Ecto neural progenitor cell (in vitro differentiated cells): ENCODE results near the gene ZSCAN5B.
"Not testable (repeated sequence)": the region's sequence is repeated elsewhere in the genome, so short reads cannot be mapped to it uniquely, and the experiment has no call there.

ENCODE experiments used
- DNase-seq: peaks from one replicate; pipeline ENCODE4 v3.0.0-alpha.2; 2018; ENCODE audit warnings: low spot score

ZSCAN5B gene

GRCh38 chr19:56176310-56176709 lies 21.3 kb downstream of the ZSCAN5B start:
- DNase-seq, result not testable (repeated sequence)

GRCh38 chr19:56175861-56176307 lies 21.7 kb downstream of the ZSCAN5B start, which contains the start of gene GALP:
Gene GALP, plus strand, starts transcription at chr19:56176008. Its CDS starts 1,101 bp downstream, at chr19:56177109.
- peak; percentile 63 for DNase-seq

- DNase-seq, result no peak
Observed at GRCh38 chr19:56174550-56174949, 23.0 kb downstream of the ZSCAN5B start.

DNA sequence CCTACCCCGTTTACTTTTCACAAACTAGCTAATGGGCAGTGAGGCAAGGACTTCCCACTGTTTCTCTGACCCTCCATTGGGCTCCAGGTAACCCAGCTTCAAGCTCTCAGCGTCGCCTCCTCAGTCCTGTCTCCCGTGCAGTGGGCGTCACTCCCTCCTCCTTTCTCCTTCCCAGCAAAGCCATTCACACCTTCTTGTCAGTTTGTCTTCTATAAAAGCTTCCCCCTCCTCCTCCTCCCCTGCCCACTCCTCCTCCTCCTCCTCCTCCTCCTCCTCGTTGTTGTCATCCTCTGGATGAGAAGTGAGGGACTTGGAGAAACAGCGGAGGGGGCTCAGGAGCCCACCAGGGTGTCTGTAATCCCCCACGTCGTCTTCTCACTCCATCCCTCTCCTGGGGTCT lies 23.5 kb downstream of the ZSCAN5B start:
- no peak for DNase-seq

GRCh38 chr19:56170261-56170660 lies 27.3 kb downstream of the ZSCAN5B start:
- DNase-seq, result no peak

GRCh38 chr19:56167064-56167578 lies 30.5 kb downstream of the ZSCAN5B start:
- DNase-seq, result no peak

GRCh38 chr19:56163097-56163496 lies 34.5 kb downstream of the ZSCAN5B start:
- DNase-seq, result no peak

DNA sequence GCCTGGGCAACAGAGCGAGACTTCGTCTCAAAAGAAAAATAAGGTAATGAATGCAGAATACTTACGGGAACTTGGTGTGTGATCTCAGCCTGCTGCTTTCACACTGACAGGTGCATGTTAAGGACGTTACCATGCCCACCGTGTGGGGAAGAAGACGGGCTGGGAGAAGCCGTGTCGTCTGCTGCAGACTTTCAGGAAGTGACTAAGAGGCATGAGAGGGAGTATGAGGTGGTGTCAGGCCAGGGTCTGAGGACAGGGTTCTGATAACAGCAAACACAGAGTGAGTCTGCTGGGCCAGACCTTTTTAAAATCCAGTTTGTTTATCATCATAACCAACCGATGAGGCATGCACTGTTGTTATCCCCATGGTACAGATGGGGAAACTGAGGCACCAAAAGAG lies 35.3 kb downstream of the ZSCAN5B start:
- no peak for DNase-seq

- no peak for DNase-seq
Observed at GRCh38 chr19:56161534-56161933, 36.0 kb downstream of the ZSCAN5B start.

DNA sequence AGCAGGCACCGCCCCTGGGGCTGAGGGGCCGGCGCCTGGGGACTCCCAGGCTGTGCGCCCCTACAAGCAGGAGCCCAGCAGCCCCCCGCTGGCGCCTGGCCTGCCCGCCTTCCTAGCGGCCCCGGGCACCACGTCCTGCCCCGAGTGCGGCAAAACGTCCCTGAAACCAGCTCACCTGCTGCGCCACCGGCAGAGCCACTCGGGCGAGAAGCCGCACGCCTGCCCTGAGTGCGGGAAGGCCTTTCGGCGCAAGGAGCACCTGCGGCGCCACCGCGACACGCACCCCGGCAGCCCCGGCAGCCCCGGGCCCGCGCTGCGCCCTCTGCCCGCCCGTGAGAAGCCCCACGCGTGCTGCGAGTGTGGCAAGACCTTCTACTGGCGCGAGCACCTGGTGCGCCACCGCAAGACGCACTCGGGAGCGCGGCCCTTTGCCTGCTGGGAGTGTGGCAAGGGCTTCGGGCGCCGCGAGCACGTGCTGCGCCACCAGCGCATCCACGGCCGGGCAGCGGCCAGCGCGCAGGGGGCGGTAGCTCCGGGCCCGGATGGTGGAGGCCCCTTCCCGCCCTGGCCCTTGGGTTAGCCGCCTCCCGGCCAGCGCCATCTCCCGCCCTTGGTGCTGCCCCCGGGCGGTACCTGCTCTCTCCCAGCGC lies 37.8 kb downstream of the ZSCAN5B start:
- DNase-seq, result no peak

GRCh38 chr19:56159009-56159559 lies 38.5 kb downstream of the ZSCAN5B start:
- DNase-seq, result no peak

DNA sequence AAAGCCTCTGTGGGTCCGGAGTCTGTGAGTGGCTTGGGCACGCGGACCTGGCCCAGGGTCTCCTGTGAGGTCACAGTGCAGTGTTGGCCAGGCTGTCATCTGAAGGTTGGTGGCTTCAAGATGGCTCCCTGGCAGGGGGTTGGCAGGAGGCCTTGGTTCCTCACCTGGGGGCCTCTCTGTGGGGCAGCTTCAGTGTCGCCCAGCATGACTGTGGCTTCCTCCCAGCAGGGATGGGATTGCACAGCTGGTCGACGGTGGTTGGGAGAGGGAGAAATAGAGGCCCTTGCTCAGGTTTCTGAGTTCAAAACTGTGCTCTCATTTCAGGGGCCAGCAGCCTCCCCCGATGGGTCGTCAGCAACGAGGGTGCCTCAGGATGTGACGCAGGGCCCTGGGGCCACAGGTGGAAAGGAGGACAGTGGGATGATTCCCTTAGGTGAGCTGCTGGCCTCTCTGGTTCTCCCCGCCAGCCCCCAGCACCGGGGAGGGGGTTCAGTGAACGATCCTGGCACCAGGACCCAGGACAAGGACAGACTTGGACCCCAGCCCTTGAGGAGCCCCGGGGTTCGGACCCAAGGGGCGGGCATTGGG lies 39.3 kb downstream of the ZSCAN5B start:
- DNase-seq, result no peak

DNA sequence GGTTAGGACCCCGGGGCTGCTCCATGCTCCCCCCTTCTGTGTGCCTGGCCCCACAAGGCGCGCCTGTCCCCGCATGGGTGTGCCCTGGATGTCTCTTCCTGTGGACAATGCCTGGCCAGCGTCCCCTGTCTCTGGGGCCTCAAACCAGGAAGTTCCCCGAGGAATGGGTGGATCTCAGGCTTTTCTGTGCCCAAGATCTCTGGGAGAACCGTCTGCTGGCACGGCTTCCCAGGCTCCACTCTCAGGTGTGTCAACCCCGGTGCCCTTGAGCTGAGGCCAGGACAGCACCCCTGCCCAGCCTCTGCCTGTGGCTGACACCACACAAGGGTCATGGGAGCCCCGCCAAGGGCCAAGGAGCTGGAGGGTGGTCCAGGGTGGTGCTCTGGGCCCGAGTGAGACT lies 40.8 kb downstream of the ZSCAN5B start:
- no peak for DNase-seq

DNA sequence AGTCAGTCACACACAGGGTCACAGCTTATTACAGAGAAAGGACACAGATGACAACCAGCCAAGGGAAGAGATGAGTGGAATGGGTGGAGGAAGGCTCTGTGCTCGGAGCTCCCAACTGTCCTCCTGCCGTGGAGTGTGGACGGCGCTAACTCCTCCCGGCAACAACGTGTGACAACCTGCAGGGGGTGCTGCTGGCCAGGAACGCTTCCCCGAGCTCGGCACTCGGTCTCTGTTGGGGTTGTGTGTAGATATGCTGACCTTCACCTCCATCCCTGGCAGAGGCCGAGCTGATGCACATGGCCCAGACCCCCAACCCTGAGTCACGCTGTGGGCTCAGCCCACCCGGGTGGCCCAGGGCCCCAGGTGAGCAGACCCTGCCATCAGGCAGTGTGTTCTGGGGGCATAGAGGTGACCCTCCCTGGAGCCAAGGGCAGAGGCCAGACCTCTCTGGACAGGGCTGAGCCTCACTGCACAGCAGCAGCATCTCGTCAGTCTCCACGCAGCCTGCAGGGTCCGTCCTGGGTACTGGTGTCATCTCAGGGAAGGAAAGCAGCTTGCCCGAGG lies 42.4 kb downstream of the ZSCAN5B start:
- peak; percentile 72 for DNase-seq

- DNase-seq, result peak; percentile 70
Observed at GRCh38 chr19:56153507-56153906, 44.1 kb downstream of the ZSCAN5B start.

GRCh38 chr19:56152644-56153043 lies 44.9 kb downstream of the ZSCAN5B start:
- no peak for DNase-seq

DNA sequence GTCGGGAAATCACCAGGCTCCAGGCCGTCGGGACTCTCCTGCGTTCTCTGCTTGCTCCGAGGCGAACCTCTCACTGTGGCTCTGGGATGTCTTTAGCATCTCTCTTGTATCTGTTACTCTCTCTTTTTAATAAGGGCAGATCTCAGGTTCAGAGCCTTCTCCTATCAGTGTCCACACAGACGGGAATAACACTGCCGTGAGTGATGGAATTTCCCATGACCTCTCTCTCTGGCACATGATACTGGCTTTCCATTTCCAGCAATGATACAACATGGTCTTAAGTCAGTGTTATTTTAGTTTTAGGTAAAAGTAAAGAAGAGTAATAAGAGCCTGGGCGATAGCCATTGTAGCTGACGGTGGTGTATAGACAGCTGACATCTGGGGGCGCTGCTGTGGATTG lies 47.2 kb downstream of the ZSCAN5B start:
- no peak for DNase-seq

GRCh38 chr19:56149656-56150038 lies 47.9 kb downstream of the ZSCAN5B start:
- DNase-seq, result no peak

DNA sequence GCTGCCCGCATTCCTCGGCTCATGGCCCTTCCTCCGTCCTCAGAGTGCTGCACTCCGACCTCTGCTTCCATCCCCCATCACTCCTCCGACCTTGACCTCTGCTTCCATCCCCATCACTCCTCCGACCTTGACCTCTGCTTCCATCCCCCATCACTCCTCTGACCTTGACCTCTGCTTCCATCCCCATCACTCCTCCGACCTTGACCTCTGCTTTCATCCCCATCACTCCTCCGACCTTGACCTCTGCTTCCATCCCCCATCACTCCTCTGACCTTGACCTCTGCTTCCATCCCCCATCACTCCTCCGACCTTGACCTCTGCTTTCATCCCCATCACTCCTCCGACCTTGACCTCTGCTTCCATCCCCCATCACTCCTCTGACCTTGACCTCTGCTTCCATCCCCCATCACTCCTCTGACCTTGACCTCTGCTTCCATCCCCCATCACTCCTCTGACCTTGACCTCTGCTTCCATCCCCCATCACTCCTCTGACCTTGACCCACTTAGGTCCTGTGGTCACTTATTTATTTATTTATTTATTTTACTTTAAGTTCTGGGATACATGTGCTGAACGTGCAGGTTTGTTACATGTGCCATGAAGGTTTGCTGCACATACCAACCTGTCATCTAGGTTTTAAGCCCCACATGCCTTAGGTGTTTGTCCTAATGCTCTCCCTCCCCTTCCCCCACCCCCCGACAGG lies 48.5 kb downstream of the ZSCAN5B start:
- DNase-seq, result not testable (repeated sequence)

DNA sequence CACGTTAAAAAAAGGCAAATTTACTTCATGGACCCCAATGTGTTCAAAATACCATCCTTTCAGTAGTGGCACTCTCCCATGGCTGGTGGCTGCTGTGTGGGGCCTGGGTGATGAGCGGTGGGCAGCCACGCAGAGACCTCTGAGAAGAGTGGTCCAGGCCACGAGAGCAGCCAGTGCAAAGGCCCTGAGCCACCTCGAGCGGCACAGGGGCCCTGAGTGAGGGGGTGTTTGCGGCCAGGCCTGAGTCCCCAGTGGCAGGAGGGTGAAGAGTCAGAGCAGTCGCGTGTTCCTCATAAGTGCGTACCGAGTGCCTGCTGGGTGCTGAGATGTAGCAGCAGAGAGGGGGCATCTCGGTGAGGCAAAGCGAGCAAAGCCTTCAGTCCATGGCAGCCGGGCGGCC lies 49.5 kb downstream of the ZSCAN5B start:
- no peak for DNase-seq

DNA sequence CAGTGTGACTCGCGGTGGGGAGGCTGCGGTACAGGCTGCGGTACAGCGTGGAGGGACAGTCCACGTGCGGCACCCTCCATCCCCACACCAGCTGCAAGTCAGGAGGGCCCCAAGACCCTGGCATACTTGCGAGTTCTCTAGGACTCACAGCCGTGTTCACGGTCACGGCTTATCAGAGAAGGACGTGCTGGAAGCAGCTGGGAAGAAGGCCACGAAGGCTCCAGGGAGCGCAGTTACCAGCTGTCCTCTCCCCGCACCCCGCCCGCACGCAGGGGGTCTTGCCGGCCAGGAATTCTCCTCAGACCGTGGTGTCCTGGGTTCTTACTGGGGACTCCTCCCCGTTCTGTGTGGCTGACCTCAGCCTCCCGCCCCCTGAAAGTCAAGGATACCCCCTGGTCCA lies 50.3 kb downstream of the ZSCAN5B start:
- DNase-seq, result no peak

GRCh38 chr19:56146904-56147303 lies 50.7 kb downstream of the ZSCAN5B start:
- DNase-seq, result no peak
